GM12878 (cell line): ENCODE data around the gene ATP1A3. TPM values are rescaled to one million over a fixed set of nuclear protein-coding genes. Genes with fewer than 3 reads are reported as not detected.

Experiments
- ATAC-seq: fragments of 200-7000 bp; cut with Tn5 transposase; 3 replicates; pipeline ENCODE4 v1.9.1; 2020; ENCODE audit warnings: mild to moderate bottlenecking, moderate library complexity
- BruUV-seq: library from RNA; stranded (reverse); fragments of 400-500 nt; replicated peaks from 2 replicates; lab custom pipeline; 2021; lab: Mats Ljungman, UMichigan
- CTCF ChIA-PET: fragments of 300-600 bp; sonication (Branson Sonifier 250); formaldehyde crosslinking; extraction: SDS; loops from one replicate; lab custom pipeline; 2021; ENCODE audit warnings: inconsistent platforms; lab: Yijun Ruan, JAX
- POLR2A ChIA-PET: fragments of 350-600 bp; formaldehyde crosslinking; extraction: SDS; loops from one replicate; lab custom pipeline; 2021; ENCODE audit warnings: inconsistent platforms; lab: Charles Lee
- RAD21 ChIA-PET: fragments of 300-600 bp; sonication (Branson Sonifier 250); formaldehyde crosslinking; loops from one replicate; lab custom pipeline; 2023; ENCODE audit warnings: antibody characterized with exemption; ENCODE audit not compliant: unreplicated experiment; lab: Charles Lee
- SMC1A ChIA-PET: fragments of 300-600 bp; sonication (Branson Sonifier 250); formaldehyde crosslinking; loops from one replicate; lab custom pipeline; 2023; ENCODE audit not compliant: unreplicated experiment, uncharacterized antibody; lab: Charles Lee
- DNase-seq: peaks from one replicate; pipeline ENCODE4 v3.0.0-alpha.2; 2011; ENCODE audit warnings: low read depth, low spot score
- FAIRE-seq: peaks from 3 replicates; lab custom pipeline; 2011; peaks lifted over from hg19 to GRCh38; lab: Jason Lieb, UNC
- H2AFZ ChIP-seq: 2 replicates; pipeline ENCODE4 v1.6.0; 2011; ENCODE audit warnings: low read depth, low read length, control low read depth; ENCODE audit not compliant: control insufficient read depth
- H3K27ac ChIP-seq: 2 replicates; pipeline ENCODE4 v1.5.1; 2011; ENCODE audit warnings: control low read depth; ENCODE audit not compliant: control insufficient read depth, insufficient read depth
- H3K27me3 ChIP-seq, 2 experiments: replicated peaks in 1 of 2; 2 replicates each; pipeline versions ENCODE4 v1.6.0 to v1.6.1; 2011; ENCODE audit warnings: low read length in 1 of 2; ENCODE audit not compliant: control insufficient read depth in 2 of 2, insufficient read depth in 2 of 2
- H3K36me3 ChIP-seq, 2 experiments: 2 replicates each; pipeline ENCODE4 v1.5.1; 2011; ENCODE audit warnings: low read length in 1 of 2; ENCODE audit not compliant: control insufficient read depth in 2 of 2, insufficient read depth in 2 of 2
- H3K4me1 ChIP-seq: 2 replicates; pipeline ENCODE4 v1.6.1; 2011; ENCODE audit warnings: mild to moderate bottlenecking, low read length, moderate library complexity, mixed read lengths; ENCODE audit not compliant: control insufficient read depth, insufficient read depth
- H3K4me2 ChIP-seq: 2 replicates; pipeline ENCODE4 v1.6.0; 2011; ENCODE audit warnings: control low read depth; ENCODE audit not compliant: control insufficient read depth, insufficient read depth
- H3K4me3 ChIP-seq: fragments of 200-600 bp; sonication (generic); 2 replicates; pipeline ENCODE4 v1.5.1; 2016
- H3K79me2 ChIP-seq: 2 replicates; pipeline ENCODE4 v1.6.0; 2011; ENCODE audit warnings: low read length; ENCODE audit not compliant: control insufficient read depth, insufficient read depth
- H3K9ac ChIP-seq: 2 replicates; pipeline ENCODE4 v1.8.0; 2011; ENCODE audit warnings: low read length, control low read depth, mixed read lengths; ENCODE audit not compliant: control insufficient read depth, insufficient read depth
- H3K9me3 ChIP-seq: replicated peaks from 3 replicates; pipeline ENCODE4 v1.5.1; 2011; ENCODE audit warnings: mild to moderate bottlenecking, low read length; ENCODE audit not compliant: control insufficient read depth, insufficient read depth
- H4K20me1 ChIP-seq: 2 replicates; pipeline ENCODE4 v1.6.0; 2011; ENCODE audit not compliant: control insufficient read depth, insufficient read depth
- BACH1 ChIP-seq: fragments of 450-650 bp; IDR thresholded peaks from 2 replicates; pipeline ENCODE4 v1.6.1; 2017; ENCODE audit warnings: mild to moderate bottlenecking, borderline replicate concordance
- BCL3 ChIP-seq: IDR thresholded peaks from 2 replicates; pipeline ENCODE4 v1.6.1; 2011; ENCODE audit warnings: borderline replicate concordance, low read depth, mild to moderate bottlenecking, moderate library complexity, low read length; ENCODE audit not compliant: insufficient read depth, poor library complexity, severe bottlenecking
- CHD4 ChIP-seq: fragments of 200-600 bp; sonication (generic); IDR thresholded peaks from 2 replicates; pipeline ENCODE4 v1.6.1; 2016; ENCODE audit warnings: mild to moderate bottlenecking
- E2F8 ChIP-seq: fragments of 450-650 bp; IDR thresholded peaks from 2 replicates; pipeline ENCODE4 v1.6.1; 2018; ENCODE audit warnings: mild to moderate bottlenecking, low read depth, moderate library complexity; ENCODE audit not compliant: partially characterized antibody
- HCFC1 ChIP-seq: fragments of 150-350 bp; IDR thresholded peaks from 2 replicates; pipeline ENCODE4 v1.6.1; 2014; ENCODE audit warnings: low read length
- HDAC2 ChIP-seq: fragments of 200-600 bp; sonication (generic); IDR thresholded peaks from 2 replicates; pipeline ENCODE4 v1.6.1; 2017
- HDGF ChIP-seq: fragments of 450-650 bp; IDR thresholded peaks from 2 replicates; pipeline ENCODE4 v1.6.1; 2016; ENCODE audit warnings: antibody characterized with exemption
- MEF2A ChIP-seq: IDR thresholded peaks from 2 replicates; pipeline ENCODE4 v1.6.1; 2011; ENCODE audit warnings: low read depth, mild to moderate bottlenecking, low read length, moderate library complexity; ENCODE audit not compliant: insufficient read depth
- MYB ChIP-seq: fragments of 150-350 bp; IDR thresholded peaks from 2 replicates; pipeline ENCODE4 v1.6.1; 2014; ENCODE audit warnings: mild to moderate bottlenecking, low read depth, low read length, borderline replicate concordance
- NBN ChIP-seq: fragments of 450-650 bp; IDR thresholded peaks from 2 replicates; pipeline ENCODE4 v1.6.1; 2016
- RB1 ChIP-seq: fragments of 450-650 bp; formaldehyde crosslinking; IDR thresholded peaks from 2 replicates; pipeline ENCODE4 v1.6.1; 2017; ENCODE audit warnings: mild to moderate bottlenecking, borderline replicate concordance
- RELA ChIP-seq: fragments of 450-650 bp; IDR thresholded peaks from 2 replicates; pipeline ENCODE4 v1.8.0; 2014; ENCODE audit warnings: borderline replicate concordance; ENCODE audit not compliant: partially characterized antibody
- SMAD5 ChIP-seq: IDR thresholded peaks from 2 replicates; pipeline ENCODE4 v1.6.1; 2016; ENCODE audit warnings: antibody characterized with exemption, low read depth
- SUPT20H ChIP-seq: IDR thresholded peaks from 2 replicates; pipeline ENCODE4 v1.6.1; 2011; ENCODE audit warnings: low read depth, mild to moderate bottlenecking, low read length, moderate library complexity, borderline replicate concordance; ENCODE audit not compliant: control insufficient read depth
- ZBTB33 ChIP-seq: fragments of 450-650 bp; IDR thresholded peaks from 2 replicates; pipeline ENCODE4 v1.6.1; 2017; ENCODE audit warnings: mild to moderate bottlenecking
- WGBS: methylation state at CpG from one replicate; pipeline ENCODE4 v1.1.6; 2016; ENCODE audit warnings: low lambda C conversion rate; ENCODE audit not compliant: insufficient replicate concordance, insufficient coverage; ENCODE audit errors: missing lambda C conversion rate; 5-methylcytosine and 5-hydroxymethylcytosine counted together
- in situ Hi-C: fragments of 300-500 bp; cut with MboI; formaldehyde crosslinking; loops from 9 replicates; pipeline ENCODE4 v1.14.3; 2018; ENCODE audit warnings: mixed read lengths
- intact Hi-C: fragments of 100-400 bp; cut with micrococcal nuclease; formaldehyde crosslinking; loops from one replicate; pipeline ENCODE4 v1.14.2; 2022; ENCODE audit not compliant: unreplicated experiment
- polyA plus RNA-seq, 11 experiments: library from polyadenylated mRNA; depleted of rRNA in 4 of 11; unstranded in 6 of 11; stranded (reverse) in 5 of 11; fragments of >200 nt; fragmentation: Nextera tagmentation in 4 of 11; fragmentation: Illumina TruSeq in 1 of 11; extraction: Ambion mirVana in 4 of 11; extraction: Trizol in 1 of 11; gene quantifications; 1 replicate in 1 of 11; 2 replicates in 10 of 11; pipeline versions ENCODE4 v1.2.1 to v1.2.3, GENCODE V29; 2011 to 2016; ENCODE audit warnings: inconsistent platforms in 2 of 11, missing spikeins in 2 of 11, low read depth in 1 of 11
- total RNA-seq, 4 experiments: library from RNA; depleted of rRNA in 3 of 4; stranded (reverse); fragments of >200 nt in 3 of 4; fragmentation: Illumina TruSeq in 1 of 4; extraction: Trizol in 1 of 4; gene quantifications; 2 replicates each; pipeline versions ENCODE4 v1.2.1 to v1.2.3, GENCODE V29; 2013 to 2021
- TF ChIP-seq, protein P1 (sequence below), 3 experiments: IDR thresholded peaks in 2 of 3; conservative IDR thresholded peaks in 1 of 3; 2 replicates each; pipeline ENCODE4 v1.5.1; 2011; ENCODE audit warnings: low read depth in 3 of 3, low read length in 3 of 3, mild to moderate bottlenecking in 3 of 3, control low read depth in 2 of 3, moderate library complexity in 2 of 3, inconsistent platforms in 1 of 3, mixed read lengths in 1 of 3; ENCODE audit not compliant: control insufficient read depth in 2 of 3, insufficient read depth in 1 of 3; ENCODE audit errors: extremely low read depth in 1 of 3

The ATP1A3 gene
- total and polyA plus RNA-seq, 10 of the 15 experiments (the other 5 are each of a cell fraction or from before 2014, with no cell fraction given) = 0.17 to 0.86 (median 0.32) TPM; not detected in 2

- DNase-seq (no peak), ATAC-seq (peak; percentile 96), FAIRE-seq (peak; percentile 82)
- no peak overlapping the region for H3K27ac ChIP-seq
- H3K9me3 ChIP-seq = no peaks in the 10 kb centered on the region
- H3K4me3 ChIP-seq = no peak overlapping the region
- intact Hi-C loops (loop anchor here (1.0 to 2.0 kb wide), 2 partner anchors 17 to 78 kb away; no protein-coding TSS in a partner anchor), in situ Hi-C loops (no loop called here)
- H3K4me1 ChIP-seq = peaks cover 8% of the 10 kb centered on the region
- no peak overlapping the region for H3K9ac ChIP-seq
- H3K36me3 ChIP-seq = no peaks in the 10 kb centered on the region
- ChIA-PET SMC1A (interaction anchor here (0.6 to 4.0 kb wide), 6 partner anchors 62 to 97 kb away, joined by 3 to 31 read pairs (median 4); partner anchors contain the start of gene RPS19), CTCF (interaction anchor here (0.6 to 4.6 kb wide), 13 partner anchors 15 to 1985 kb away, joined by 3 to 63 read pairs (median 3); partner anchors contain the start of genes CEACAM3 and RPS19), POLR2A (interaction anchor here (1.3 kb wide), 1 partner anchor 78 kb away, joined by 3 read pairs; no protein-coding TSS in a partner anchor), RAD21 (interaction anchor here (0.6 to 4.0 kb wide), 4 partner anchors 76 to 92 kb away, joined by 3 to 15 read pairs (median 5); partner anchors contain the start of gene RPS19)
- no peaks in the 10 kb centered on the region for H3K79me2 ChIP-seq
- peak overlapping the region; percentile 75 for H3K4me2 ChIP-seq
- 4% methylated on average over 12 of the region's 12 CpGs for WGBS
- no TSS peak for BruUV-seq
- H4K20me1 ChIP-seq = no peaks in the 10 kb centered on the region
- H3K27me3 ChIP-seq = no peaks in the 10 kb centered on the region
- H2AFZ ChIP-seq = peak overlapping the region; percentile 80
- TF ChIP-seq RB1 (peak; percentile 62; the same call in 1 of the 2 replicates), ZBTB33 (no peak), CHD4 (no peak), HDAC2 (no peak), NBN (peak; percentile 63), E2F8 (no peak), SUPT20H (no peak), RELA (no peak), MYB (no peak), SMAD5 (no peak), BACH1 (peak; percentile 25; the same call in 1 of the 2 replicates), HDGF (peak; percentile 61; the same call in 1 of the 2 replicates), BCL3 (no peak), HCFC1 (no peak), MEF2A (no peak)
- TF ChIP-seq, protein P1, sequence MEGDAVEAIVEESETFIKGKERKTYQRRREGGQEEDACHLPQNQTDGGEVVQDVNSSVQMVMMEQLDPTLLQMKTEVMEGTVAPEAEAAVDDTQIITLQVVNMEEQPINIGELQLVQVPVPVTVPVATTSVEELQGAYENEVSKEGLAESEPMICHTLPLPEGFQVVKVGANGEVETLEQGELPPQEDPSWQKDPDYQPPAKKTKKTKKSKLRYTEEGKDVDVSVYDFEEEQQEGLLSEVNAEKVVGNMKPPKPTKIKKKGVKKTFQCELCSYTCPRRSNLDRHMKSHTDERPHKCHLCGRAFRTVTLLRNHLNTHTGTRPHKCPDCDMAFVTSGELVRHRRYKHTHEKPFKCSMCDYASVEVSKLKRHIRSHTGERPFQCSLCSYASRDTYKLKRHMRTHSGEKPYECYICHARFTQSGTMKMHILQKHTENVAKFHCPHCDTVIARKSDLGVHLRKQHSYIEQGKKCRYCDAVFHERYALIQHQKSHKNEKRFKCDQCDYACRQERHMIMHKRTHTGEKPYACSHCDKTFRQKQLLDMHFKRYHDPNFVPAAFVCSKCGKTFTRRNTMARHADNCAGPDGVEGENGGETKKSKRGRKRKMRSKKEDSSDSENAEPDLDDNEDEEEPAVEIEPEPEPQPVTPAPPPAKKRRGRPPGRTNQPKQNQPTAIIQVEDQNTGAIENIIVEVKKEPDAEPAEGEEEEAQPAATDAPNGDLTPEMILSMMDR (IDR thresholded peaks at IDR 0.05 in 2 of 3, conservative IDR thresholded peaks at IDR 0.05 in 1 of 3; ENCODE audit: control insufficient read depth in 2 of 3, extremely low read depth in 1 of 3, insufficient read depth in 1 of 3, low read depth in 3 of 3, low read length in 3 of 3) = peak; percentile 96 to 99 (median 97)
Measured at GRCh38 chr19:41951686-41952172, 42.3 kb downstream of the ATP1A3 start.
